ENCODE results near the gene OSGEP.
A peak's percentile ranks its signal among the peaks of the same experiment; 100 is the strongest.
"Not testable (repeated sequence)": the region's sequence is repeated elsewhere in the genome, so short reads cannot be mapped to it uniquely, and the experiment has no call there.

OSGEP gene

DNA sequence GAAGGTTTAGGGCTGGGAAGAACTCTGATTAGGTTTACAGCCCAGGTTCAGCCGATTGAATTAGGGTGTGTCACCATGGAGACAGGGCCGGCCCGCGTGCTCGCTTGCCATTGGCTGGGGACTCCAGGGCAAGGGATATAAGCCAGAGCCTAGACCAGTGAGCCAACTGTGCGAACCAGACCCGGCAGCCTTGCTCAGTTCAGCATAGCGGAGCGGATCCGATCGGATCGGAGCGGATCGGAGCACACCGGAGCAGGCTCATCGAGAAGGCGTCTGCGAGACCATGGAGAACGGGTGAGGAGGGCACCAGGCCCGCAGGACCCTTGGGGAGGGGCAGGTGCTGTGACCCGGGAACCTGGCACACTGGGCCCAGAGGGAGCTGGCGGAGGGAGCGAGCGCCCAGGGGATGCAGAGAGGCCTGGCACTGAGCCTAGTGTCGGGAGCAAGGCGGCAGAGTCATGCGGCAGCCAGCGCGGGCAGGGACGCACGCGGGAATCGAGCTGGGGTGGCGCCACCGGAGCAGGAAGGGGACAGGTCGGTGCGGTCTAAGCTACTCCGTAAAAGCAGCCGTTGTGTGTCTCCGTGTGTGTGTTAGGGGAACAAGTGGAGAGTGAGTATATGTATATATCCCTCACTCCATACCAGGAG, 14.8 kb upstream of the OSGEP start, which contains the start of gene PNP:
TSS of gene PNP (plus strand) at position 165 of the 648 bp plus-strand sequence. CDS start at position 284, 119 bp downstream.
- DNase-seq: peak; percentile 89

DNA sequence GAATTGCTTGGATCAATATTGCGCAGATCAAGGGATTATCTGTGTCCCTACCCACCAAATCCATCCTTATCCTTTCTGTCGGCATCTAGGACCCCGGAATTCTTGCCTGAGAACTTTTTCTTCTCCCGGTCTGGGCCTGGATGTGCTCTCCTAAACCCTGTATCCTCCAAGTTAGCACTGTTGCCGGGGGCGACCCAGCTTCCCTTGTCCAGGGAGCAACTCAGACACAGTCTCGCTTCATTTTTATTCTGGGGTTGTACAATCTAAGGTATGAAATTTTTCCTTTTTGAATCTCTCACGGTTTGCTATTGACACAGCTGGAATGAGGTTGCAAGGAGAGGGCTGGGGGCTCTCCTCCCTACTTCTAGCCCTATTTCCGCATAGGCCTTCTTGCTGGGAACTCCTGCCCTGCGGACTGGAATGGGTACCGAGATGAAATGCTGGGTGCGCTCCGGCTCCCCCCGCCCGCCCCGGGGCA, 14.2 kb upstream of the OSGEP start:
- DNase-seq: no peak

- peak; percentile 99 for DNase-seq
Measured at GRCh38 chr14:20461225-20462141, 6.9 kb upstream of the OSGEP start, which contains the start of gene PIP4P1. TSS of gene PIP4P1 (minus strand) at chr14:20461434. CDS start at chr14:20461325, 109 bp downstream.

DNA sequence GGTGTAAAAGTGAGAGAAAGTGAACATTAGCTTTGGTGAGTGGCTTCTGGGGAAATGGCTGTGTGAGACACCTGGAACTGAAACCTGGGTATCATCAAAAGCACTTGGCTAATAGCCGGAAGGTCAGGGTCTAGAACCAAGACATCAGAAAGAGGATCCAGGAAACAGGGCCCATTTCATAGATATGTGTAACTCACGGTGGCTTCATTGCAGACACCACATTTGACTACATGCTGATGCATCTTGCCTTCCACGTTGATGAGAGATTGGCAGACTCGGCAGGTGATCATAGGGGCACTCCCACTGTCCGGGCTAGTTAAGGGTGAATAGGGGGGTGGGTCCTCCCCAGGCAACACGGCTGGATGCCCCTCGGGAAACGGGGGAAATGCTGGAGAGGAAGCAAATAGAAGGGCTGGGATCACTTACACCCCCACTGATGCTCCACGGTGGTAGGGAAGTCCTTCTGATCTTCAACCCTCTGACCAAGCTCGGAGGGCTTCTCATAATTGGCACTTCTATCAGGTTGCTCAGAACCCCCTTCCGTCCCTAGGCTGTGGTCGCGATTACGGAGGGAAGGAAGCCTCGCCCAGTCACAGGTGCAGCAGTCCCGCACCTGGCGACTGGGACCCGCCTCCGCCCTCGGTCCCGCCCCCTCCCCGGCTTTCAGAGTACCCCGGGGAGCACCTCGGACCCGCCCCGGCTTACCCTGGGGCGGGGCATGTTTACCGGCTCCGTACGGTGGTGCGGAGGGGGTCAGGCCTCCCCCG, 6.0 kb upstream of the OSGEP start:
- DNase-seq: peak; percentile 52

DNA sequence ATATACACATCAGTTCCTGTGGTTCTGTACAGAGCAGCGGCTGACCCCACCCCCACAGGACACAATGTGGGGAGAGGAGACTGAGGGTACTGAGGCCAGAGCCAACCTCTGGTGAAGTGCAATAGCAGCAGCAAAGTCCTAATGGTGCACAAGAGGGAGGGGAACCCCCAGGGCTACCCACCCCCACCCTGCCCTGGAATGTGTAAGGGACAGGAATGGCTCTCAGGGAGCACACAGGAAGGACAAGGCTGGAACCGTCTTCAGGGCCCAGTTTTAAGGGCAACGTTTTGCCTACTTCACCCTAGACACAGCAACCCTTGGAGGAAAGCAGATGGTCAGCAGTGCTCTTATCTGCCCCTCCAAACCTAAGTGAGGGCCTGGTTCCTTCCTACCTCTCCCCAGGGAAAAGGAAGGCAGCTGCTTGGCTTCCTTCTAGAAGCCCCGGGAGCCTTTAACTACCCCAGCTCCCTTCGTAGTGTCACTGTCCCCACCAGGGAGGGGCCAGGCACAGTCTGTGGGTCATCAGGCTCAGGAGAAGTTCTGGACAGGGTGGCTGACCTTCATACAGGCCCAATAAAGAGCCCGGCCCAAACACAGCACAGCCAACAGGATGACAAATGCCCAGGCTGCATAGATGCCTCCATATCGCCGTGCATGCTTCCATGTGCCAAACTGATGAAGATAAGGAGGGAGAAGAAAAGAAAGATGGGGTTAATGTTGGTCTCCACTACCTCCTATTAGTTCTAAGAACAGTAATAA, 3.6 kb upstream of the OSGEP start:
- no peak for DNase-seq

DNA sequence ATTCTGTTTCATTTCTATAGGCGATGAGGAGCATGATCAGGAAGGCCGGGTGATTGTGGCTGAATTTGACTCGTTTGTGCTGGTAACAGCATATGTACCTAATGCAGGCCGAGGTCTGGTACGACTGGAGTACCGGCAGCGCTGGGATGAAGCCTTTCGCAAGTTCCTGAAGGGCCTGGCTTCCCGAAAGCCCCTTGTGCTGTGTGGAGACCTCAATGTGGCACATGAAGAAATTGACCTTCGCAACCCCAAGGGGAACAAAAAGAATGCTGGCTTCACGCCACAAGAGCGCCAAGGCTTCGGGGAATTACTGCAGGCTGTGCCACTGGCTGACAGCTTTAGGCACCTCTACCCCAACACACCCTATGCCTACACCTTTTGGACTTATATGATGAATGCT, 2.4 kb upstream of the OSGEP start:
- no peak for DNase-seq

GRCh38 chr14:20455355-20456300, 1.0 kb upstream of the OSGEP start:
- DNase-seq: no peak

DNA sequence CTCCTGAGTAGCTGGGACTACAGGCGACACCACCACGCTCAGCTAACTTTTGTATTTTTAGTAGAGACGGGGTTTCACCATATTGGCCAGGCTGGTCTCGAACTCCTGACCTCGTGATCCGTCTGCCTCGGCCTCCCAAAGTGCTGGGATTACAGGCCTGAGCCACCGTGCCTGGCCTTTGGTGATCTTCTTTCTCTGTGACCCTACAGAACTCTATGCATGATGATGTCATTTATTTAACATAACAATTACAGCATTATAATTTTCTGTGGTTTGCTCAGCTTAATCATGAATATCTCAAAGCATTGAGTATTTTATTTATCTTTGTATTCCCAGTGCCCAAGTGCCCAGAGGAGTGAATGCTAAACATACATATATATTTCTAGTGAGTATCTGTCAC, 1.8 kb downstream of the OSGEP start:
- not testable (repeated sequence) for DNase-seq

- no peak for DNase-seq
Measured at GRCh38 chr14:20446889-20447288, 7.7 kb downstream of the OSGEP start.

DNA sequence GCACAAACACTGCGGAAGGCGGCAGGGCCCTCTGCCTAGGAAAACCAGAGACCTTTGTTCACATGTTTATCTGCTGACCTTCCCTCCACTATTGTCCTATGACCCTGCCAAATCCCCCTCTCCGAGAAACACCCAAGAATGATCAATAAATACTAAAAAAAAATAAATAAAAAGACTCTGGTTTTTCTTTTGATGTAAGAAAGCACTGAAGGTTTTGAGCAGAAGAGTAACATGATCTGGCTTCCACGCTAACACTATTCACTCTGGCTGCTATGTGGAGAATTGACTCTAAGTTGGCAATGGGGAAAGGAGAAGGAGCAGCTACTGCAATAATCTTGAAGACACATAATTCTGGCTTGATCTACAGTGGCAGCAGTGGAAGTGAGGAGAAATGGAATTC, 11.0 kb downstream of the OSGEP start:
- not testable (repeated sequence) for DNase-seq

DNA sequence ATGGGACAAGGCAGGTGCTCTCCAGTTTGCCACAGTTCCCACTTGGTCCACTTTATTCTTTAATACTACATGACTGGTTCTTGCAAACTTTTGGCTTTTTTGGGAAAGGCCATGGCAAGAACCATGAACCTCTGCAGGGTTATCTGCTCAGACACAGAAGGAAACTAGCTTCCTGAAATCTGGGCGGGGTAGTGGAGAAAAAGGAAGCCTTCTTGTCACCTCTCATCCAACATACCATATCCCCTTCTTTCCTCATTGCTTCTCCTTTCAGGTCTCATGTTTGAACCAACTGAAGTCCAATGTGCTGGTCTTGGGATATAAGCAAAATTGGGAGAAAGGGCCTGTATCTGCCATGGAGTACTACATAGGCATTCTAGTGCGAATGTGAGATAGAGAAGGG, 13.2 kb downstream of the OSGEP start:
- no peak for DNase-seq

DNA sequence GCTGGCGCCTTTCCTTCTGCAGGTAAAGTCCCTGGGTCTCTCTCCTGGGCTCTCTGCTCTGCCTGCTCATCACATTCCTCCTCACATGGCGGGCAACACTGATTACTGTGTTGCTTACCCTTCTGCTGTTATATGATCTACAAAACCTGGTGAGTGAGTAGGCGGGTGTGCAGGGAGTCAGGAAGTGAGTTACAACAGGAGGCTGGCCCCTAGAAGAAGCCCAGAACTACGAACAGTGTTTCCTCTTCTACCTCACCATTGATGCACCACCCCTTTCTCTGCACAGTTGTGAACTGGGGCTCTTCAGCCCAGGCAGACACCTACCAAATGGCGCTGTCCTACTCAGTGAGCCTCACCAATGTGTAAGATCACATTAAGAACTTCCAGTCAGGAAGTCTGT, 13.7 kb downstream of the OSGEP start:
- DNase-seq: peak; percentile 3

DNA sequence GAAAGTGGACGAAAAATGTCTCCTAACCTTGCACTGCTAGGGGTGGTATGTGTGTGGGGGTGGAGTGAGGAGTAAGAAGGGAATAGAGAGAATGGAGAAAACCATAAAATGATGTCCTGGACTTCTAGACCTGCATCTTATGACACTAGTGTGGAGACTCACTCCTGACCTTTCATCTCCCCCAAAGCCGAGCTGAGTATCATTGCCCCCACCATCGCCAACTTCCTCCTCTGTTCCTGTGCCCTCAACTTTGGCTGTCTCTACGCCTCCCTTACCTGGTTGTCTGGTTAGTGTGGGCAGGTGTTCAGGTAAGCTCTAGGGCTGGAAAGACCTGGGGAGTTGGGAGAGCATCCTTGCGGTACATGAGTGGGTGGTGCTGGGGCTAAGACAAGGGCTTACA, 14.1 kb downstream of the OSGEP start:
- no peak for DNase-seq

- DNase-seq: no peak
Measured at GRCh38 chr14:20438664-20439063, 15.9 kb downstream of the OSGEP start.

DNA sequence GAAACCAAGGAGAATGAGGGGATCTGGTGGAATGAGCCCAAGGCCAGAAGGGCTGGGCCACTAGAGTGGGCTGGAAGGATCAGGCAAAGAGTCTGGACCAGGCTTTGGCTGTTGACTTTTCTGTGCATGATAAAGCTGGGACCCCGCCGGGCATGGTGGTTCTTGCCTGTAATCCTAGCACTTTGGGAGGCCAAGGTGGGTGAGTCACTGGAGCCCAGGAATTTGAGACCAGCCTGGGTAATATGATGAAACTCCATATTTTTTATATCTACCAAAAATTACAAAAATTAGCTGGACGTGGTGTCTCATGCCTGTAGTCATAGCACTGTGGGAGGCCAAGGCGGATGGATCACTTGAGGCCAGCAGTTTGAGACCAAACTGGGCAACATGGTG, 18.3 kb downstream of the OSGEP start:
- DNase-seq: no peak

DNA sequence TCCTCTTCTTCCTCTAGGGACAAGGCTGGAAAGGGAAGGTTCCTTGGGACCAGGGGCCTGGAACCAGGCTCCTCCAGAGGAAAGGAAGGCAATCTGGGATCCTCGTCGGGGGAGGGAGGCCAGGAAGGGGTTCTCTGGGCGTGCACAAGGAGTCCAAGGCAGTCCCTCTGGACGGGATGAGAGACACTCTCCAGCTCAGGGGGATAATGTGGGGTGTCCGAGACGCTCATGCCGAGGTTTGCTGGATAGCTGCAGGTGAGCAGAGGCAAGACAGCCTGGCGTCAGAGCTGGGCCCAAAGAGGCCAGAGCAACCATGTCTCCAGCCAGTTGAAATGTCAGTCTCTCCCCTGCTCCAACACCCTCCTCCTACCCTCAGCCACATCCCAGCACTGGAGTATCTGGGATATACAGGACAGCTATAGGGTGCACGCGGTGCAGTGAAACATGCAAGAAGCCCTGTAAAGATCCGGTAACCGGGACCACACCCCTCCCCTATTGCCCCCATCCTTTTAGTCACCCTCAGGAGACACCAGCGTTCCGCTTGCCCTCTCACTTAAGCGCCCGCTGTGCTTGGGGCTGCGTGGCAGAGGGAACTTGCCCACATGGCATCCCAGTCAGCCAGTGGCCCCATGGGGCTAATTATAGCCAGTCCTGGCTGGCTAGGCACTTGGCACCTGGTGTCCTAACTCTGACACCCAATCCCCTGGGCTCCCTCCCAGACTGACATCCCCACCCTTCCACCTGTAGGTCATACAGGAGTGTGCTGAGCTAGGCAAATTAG, 18.8 kb downstream of the OSGEP start, which contains the start of gene KLHL33:
TSS of gene KLHL33 (minus strand) at position 585 of the 781 bp plus-strand sequence. CDS start at position 230, 355 bp downstream.
- no peak for DNase-seq

DNA sequence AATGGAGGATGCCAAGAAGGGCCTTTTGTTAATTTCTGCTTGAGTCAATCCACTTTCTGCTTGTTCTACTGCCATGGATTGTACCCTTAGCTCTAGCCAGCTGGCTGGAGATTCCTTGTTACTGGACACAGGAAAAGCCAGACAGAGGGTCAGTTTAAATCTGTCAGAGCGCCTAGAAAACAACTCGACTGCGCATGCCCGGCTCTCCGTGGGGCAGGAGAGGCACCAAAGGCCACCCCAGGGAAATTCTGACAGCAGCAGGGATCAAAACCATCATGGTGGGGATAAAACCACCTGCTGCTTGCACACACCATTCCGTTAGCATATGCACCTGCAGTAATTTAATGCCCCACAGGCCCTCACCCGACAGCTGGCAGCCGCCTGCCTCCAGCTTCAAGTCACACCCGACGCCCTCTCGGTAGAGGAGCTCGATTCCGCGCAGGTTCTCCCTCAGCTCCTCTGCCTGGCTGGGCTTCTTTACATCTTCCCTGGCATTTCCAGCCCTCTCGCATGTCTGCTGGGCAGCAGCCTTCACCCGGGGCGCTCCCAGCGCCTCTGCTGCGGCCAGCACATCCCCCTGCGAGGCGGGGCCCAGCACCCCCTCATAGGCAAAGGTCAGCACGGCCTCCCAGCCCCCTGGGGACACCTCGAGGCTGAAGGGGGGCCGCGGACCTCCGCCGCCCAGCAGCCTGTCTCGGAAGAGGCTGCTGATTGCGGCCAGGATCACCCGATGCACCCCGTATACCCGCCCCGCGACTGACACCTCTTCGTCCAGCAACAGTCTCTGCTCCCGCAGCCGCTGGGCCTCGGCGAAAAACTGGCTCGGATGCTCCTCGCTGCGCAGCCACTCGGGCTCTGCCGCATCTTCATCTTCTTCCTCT, 19.7 kb downstream of the OSGEP start:
- no peak for DNase-seq

DNA sequence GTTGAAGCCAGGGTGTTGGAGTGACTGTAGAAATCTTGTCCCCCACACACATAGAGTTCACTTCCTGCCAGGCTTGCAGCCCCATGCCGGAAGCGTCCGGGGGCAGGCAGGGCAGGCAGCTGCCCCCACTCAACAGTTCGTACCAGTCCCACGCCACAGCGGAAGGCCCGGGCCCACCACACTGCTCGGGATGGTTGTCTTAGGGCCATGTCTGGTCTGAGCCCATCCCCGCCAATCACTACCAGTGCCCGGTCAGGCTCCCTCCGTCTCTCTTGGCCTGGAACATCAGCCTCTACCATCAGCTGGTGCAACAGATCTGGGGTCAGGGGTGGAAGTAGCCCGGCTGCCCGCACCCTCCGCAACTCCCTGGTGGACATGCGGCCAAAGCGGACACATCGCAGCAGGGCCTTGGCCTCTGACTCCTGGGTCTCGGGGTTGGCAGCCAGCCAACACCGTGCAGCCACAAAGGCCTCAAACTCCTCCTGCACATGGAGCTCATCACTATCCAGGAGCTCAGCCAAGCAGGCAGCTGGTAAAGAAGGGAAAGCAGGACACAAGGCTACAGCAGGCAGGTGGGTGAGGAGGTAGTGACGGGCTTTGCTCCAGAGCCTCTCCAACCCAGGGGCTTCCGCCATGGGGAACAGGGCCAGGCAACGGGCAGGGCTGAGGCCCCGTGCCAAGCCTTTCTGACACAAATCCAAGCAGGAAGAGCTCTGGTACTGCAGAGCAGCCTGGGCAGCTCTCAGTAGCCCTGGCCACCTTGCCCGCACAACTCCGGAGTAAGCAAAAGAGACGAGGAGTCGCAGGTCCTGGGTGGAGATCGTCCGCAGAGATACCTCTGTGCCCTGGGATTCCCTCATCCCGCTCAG, 24.6 kb downstream of the OSGEP start:
- DNase-seq: no peak
